Measurements from ENCODE around the gene MRPS25. TPM values are rescaled to one million over a fixed set of nuclear protein-coding genes. Genes with fewer than 3 reads are reported as not detected.

MRPS25 gene
- total RNA-seq, 2 experiments from 2014 or later, result 59.3 to 61.1 TPM

DNA sequence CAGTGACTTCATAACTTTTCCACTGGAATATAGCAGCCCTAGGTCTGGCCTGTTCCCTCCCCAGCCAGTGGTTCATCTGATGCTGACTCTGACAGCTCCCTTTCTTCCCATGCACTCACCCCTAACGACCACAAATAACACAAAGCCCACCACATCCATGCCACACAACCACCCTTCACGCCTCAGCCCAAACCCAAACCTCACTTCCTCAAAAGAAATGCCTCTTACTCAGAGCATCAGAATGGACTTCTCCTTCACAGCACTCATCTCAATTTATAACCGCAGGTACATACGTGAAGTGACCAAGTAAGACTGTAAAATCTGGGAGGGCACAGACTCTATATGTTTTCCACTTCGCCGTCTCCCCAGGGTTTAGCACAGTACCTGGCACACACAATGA, 32.8 kb upstream of the MRPS25 start:
- POLR2A ChIA-PET, result interaction anchor here (0.5 to 2.6 kb wide), 5 partner anchors 10 to 126 kb away, joined by 3 to 14 read pairs (median 4); partner anchors contain the start of gene MRPS25
- Mint-ChIP-seq H3K36me3 (peaks cover 28% of the 10 kb centered on the region), H3K27ac (peak overlapping the region; percentile 94), H3K27me3 (peaks cover 8% of the 10 kb centered on the region), H3K4me1 (peaks cover 32% of the 10 kb centered on the region), H3K4me3 (peak overlapping the region; percentile 92), H3K9me3 (no peaks in the 10 kb centered on the region)
- ATAC-seq (ENCODE audit: low read depth) (no peak), DNase-seq (peak; percentile 62)

DNA sequence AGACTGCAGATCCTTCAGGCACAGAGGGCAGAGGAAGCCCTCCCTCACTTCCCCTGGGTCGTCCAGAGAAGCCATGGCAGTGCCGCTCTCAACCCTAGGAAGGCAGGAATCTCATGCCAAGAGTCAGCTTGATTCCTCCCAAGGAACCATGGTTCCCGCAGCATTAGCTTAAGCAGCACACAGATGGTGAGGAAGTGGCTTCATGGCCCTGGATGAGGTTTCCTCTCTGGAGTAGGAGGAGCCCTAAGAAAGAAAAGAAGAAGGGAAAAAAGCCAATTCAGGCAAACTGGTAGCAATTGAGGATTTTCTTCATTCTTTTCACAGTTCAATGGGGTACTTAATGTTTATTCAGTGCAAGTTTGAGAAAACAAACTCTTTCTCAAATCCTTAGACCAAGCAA, 30.9 kb upstream of the MRPS25 start:
- H3K27ac Mint-ChIP-seq, result no peak overlapping the region
- ATAC-seq (ENCODE audit: low read depth) (no peak), DNase-seq (no peak)
- H3K9me3 Mint-ChIP-seq, result no peaks in the 10 kb centered on the region
- H3K4me1 Mint-ChIP-seq, result peaks cover 26% of the 10 kb centered on the region
- POLR2A ChIA-PET, result no interaction called here
- no peaks in the 10 kb centered on the region for H3K27me3 Mint-ChIP-seq
- H3K36me3 Mint-ChIP-seq, result peaks cover 31% of the 10 kb centered on the region
- no peak overlapping the region for H3K4me3 Mint-ChIP-seq

DNA sequence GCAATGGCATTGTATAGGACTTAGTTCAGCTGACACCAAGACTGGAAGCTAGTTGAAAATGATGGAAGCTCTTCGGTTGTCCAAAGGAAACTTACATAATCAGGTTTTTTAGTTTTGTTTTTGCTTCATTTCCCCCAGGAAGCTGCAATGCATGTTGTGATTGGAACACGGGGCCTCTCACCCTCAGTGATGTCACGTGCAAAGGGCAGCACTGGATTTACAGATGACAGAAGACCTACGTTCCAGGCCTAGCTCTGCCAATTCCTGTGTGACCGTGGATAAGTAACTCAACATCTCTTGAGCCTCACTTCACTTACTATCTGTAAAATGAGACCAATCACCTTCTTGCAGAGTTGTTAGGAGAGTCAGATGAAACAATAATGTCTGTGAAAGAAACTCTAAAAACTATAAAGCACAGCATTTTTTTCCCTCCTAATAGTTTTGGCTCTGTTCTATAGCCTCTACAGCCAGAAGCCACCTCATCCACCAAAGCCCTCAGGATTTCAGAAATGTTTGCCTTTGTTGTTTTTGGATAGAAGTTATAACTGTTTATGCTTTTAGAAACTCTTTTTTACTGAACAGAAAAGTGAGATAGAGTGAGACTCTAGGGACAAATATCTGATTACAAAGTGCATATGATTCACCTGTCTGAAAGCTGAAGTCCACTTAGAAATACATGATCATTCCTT, 29.2 kb upstream of the MRPS25 start:
- Mint-ChIP-seq H3K27me3 (no peaks in the 10 kb centered on the region), H3K9me3 (no peaks in the 10 kb centered on the region), H3K27ac (no peak overlapping the region), H3K36me3 (peaks cover 37% of the 10 kb centered on the region), H3K4me3 (no peak overlapping the region), H3K4me1 (peaks cover 19% of the 10 kb centered on the region)
- ATAC-seq (ENCODE audit: low read depth), result no peak
- POLR2A ChIA-PET, result interaction anchor here (0.6 kb wide), 1 partner anchor 1193 kb away, joined by 3 read pairs; no protein-coding TSS in a partner anchor
- DNase-seq, result no peak

DNA sequence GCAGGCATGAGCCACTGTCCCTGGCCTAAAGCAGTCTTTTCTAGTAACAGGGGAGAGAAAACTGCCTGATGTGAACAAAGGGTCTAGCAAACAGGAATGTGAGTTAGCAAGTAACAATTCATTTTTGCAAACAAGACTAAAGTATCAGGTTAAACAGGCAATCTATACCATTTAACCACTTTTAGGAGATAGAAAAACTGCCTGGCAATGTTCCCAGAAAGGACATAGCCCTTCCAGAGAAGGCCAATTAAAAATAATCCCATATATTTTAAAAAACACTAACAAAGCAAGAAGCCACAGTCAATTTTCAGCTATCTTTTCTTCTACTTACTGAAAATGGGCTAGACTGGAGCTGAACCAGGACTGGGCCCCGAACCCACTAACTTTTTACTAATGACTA, 27.6 kb upstream of the MRPS25 start:
- peaks cover 33% of the 10 kb centered on the region for H3K36me3 Mint-ChIP-seq
- ATAC-seq (ENCODE audit: low read depth) (no peak), DNase-seq (no peak)
- H3K27me3 Mint-ChIP-seq, result no peaks in the 10 kb centered on the region
- POLR2A ChIA-PET, result no interaction called here
- H3K4me3 Mint-ChIP-seq, result no peak overlapping the region
- no peak overlapping the region for H3K27ac Mint-ChIP-seq
- H3K4me1 Mint-ChIP-seq, result peaks cover 10% of the 10 kb centered on the region
- no peaks in the 10 kb centered on the region for H3K9me3 Mint-ChIP-seq

DNA sequence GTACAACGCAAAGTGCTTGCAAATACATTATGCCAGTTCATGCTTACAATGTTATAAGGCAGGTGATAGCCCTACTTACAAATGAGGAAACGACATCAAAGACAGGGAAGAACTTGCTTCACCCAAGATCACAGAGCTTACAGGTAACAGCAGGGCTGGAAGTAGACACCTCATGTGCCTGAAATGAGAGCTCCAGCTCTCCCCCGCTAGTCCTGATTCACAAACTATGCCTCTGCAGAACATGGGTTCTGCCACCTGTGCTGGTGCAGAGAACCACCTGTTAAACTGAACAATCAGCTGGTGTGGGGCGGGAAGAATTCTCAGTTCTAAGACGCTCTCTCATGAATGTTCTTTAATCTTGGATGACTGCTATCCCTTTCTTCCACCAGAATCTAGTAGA, 26.5 kb upstream of the MRPS25 start:
- no peaks in the 10 kb centered on the region for H3K9me3 Mint-ChIP-seq
- no peak for DNase-seq
- ATAC-seq (ENCODE audit: low read depth), result no peak
- peaks cover 31% of the 10 kb centered on the region for H3K36me3 Mint-ChIP-seq
- H3K27me3 Mint-ChIP-seq, result no peaks in the 10 kb centered on the region
- no peak overlapping the region for H3K4me3 Mint-ChIP-seq
- H3K27ac Mint-ChIP-seq, result no peak overlapping the region
- POLR2A ChIA-PET, result interaction anchor here (0.6 kb wide), 1 partner anchor 147 kb away, joined by 3 read pairs; no protein-coding TSS in a partner anchor
- peaks cover 8% of the 10 kb centered on the region for H3K4me1 Mint-ChIP-seq

DNA sequence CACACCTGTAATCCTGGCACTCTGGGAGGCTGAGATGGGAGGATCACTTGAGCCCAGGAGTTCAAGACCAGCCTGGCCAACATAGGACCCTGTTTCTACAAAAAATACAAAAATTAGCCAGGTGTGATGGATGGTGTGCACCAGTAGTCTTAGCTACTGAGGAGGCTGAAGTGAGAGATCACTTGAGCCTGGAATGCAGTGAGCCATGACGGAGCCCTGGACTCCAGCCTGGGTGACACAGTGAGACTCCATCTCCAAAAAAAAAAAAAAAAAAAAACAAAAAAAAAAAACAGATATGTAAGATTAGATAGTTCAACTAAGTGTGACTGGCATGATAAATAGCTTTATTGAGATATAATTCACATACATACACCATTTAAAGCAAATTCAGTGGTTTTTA, 24.1 kb upstream of the MRPS25 start:
- Mint-ChIP-seq H3K4me3 (no peak overlapping the region), H3K27me3 (no peaks in the 10 kb centered on the region), H3K36me3 (peaks cover 19% of the 10 kb centered on the region), H3K9me3 (no peaks in the 10 kb centered on the region), H3K4me1 (peaks cover 2% of the 10 kb centered on the region), H3K27ac (no peak overlapping the region)
- DNase-seq (no peak), ATAC-seq (ENCODE audit: low read depth) (no peak)
- POLR2A ChIA-PET, result no interaction called here

DNA sequence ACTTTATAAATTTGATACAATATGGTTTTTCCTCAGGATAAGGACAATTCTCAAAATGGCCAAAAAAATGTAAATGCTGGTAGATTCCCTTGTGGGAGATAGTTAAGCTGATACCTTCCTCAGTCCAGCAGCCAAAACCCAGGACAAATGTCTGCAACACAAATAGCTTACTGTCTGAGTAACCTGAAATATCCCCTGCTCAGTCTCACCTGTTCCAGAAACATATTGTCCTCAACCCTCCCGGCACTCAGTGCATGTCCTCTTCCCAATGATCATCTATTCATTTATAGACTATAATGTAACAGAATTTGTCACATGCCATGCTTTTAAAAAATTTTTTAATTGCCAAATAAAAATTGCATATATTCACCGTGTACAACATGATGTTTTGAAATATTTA, 21.6 kb upstream of the MRPS25 start:
- no peak overlapping the region for H3K27ac Mint-ChIP-seq
- ATAC-seq (ENCODE audit: low read depth) (no peak), DNase-seq (no peak)
- peaks cover 32% of the 10 kb centered on the region for H3K36me3 Mint-ChIP-seq
- POLR2A ChIA-PET, result no interaction called here
- H3K9me3 Mint-ChIP-seq, result no peaks in the 10 kb centered on the region
- peaks cover 7% of the 10 kb centered on the region for H3K4me1 Mint-ChIP-seq
- H3K4me3 Mint-ChIP-seq, result no peak overlapping the region
- no peaks in the 10 kb centered on the region for H3K27me3 Mint-ChIP-seq

DNA sequence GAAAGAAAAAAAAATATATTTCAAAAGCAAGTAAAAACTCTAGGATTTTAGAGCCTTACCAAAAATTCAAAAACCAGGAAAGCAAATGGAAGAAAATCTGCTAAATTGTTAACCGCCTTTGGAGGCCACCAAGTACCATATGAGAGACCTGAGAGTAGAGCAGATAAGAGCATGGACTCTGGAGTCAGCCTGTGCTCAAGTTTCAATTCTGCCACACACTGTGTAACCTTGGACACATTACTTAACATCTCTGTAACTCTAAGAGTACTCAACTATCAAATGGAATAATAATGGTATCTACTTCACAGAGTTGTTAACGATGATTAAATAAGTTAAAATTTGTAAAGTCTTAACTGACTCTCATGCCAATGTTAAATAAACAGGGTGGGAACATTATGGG, 21.1 kb upstream of the MRPS25 start:
- ATAC-seq (ENCODE audit: low read depth), result no peak
- H3K36me3 Mint-ChIP-seq, result peaks cover 33% of the 10 kb centered on the region

DNA sequence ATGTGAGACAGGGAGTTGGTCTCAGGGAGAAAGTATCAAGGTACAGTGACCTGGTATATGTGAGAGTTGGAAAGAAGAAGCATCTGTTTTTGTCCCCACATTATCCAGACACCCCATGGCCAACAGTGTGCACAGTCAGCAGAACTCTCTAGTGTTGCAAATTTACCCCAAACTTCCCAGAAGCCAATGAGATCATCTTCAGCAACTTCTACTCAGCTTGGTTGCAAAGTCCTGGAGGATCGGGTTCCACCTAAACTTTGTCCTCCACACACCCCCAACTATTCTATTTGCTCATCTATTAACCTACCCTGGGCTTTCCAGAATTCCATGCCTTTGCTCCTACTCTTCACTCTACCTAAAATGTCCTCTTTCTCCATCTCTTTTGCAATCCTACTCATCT, 18.1 kb upstream of the MRPS25 start:
- Mint-ChIP-seq H3K27ac (no peak overlapping the region), H3K36me3 (peaks cover 46% of the 10 kb centered on the region), H3K9me3 (no peaks in the 10 kb centered on the region), H3K27me3 (no peaks in the 10 kb centered on the region), H3K4me3 (no peak overlapping the region), H3K4me1 (peaks cover 9% of the 10 kb centered on the region)
- DNase-seq (no peak), ATAC-seq (ENCODE audit: low read depth) (no peak)
- POLR2A ChIA-PET, result no interaction called here

More for the DNA sequence above, 21.1 kb upstream of the MRPS25 start:
- DNase-seq, result no peak
- peaks cover 9% of the 10 kb centered on the region for H3K4me1 Mint-ChIP-seq
- H3K27ac Mint-ChIP-seq, result no peak overlapping the region
- H3K9me3 Mint-ChIP-seq, result no peaks in the 10 kb centered on the region
- no peak overlapping the region for H3K4me3 Mint-ChIP-seq
- no peaks in the 10 kb centered on the region for H3K27me3 Mint-ChIP-seq
- POLR2A ChIA-PET, result no interaction called here

DNA sequence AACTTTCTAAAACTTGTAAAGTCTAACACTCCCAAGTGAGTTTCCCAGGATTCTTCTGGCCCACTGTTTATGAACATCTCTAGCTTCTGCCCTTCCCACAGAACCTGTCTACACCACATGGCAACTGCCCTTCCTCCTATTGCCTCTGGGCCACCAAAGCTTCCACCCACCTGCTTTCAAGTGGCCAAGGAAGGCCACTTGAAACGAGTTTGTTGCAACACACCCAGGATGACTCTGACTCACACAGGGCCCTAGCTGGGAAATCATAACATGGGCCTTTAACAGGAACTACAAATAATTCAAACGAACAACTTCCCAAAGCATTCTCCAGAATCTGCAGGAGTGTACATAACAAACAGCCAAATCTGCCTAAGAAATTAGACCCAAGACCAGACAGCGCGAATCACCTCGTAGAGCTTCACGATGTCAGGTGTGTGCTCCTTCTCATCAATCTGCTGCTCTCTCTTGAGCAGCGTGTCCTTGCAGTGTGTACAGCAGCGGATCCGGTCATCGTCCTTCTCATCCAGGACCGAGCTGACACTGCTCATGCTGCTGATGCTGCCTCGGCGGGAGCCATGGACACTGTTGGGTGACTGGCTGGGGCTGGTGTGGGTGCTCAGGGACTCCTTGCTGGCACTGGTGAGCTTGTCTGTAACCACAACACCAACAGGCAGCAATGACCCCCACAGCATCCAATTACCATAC, 17.0 kb upstream of the MRPS25 start:
- Mint-ChIP-seq H3K36me3 (peaks cover 51% of the 10 kb centered on the region), H3K4me3 (no peak overlapping the region), H3K9me3 (no peaks in the 10 kb centered on the region), H3K4me1 (peaks cover 9% of the 10 kb centered on the region), H3K27me3 (no peaks in the 10 kb centered on the region), H3K27ac (no peak overlapping the region)
- POLR2A ChIA-PET, result no interaction called here
- DNase-seq, result no peak
- ATAC-seq (ENCODE audit: low read depth), result no peak

DNA sequence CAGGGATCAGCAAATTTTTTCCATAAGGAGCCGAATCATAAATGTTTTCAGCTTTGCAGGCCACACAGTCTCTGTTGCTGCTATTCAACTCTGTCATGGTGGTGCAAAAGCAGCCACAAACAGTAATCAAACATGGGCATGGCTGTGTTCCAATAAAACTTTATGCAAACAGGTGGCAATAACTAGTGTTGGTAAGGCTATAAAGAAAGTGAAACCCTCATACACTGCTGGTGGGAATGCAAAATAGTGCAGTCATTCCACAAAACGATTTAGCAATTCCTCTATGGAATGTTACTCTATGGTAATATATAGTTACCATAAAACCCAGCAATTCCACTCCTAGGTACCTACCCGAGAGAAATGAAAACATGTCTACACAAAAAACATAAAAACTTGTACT, 14.0 kb upstream of the MRPS25 start:
- Mint-ChIP-seq H3K27me3 (no peaks in the 10 kb centered on the region), H3K36me3 (peaks cover 52% of the 10 kb centered on the region), H3K4me1 (peaks cover 9% of the 10 kb centered on the region), H3K9me3 (no peaks in the 10 kb centered on the region), H3K4me3 (no peak overlapping the region), H3K27ac (no peak overlapping the region)
- DNase-seq (no peak), ATAC-seq (ENCODE audit: low read depth) (no peak)
- POLR2A ChIA-PET, result no interaction called here

DNA sequence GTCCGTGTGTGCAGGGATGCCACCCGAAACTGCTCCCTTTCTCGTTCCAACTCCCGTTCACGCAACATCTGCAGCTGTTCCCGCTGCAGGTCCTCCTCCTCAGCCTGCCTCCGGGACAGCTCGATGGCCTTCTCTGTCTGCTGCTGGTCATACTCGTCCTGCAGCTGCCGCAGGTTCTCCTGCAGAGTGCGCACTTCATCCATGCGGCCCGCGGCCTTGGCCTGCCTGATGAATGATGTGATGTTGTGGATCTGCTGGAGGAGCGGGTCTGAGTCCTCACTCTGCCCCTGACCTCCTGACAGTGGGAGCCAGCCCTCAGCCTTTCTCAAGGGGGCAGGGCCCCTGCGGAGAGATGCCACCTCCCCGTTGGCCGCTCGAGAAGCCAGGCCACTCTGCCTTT, 9.4 kb upstream of the MRPS25 start:
- H3K4me3 Mint-ChIP-seq, result no peak overlapping the region
- H3K9me3 Mint-ChIP-seq, result no peaks in the 10 kb centered on the region
- peaks cover 7% of the 10 kb centered on the region for H3K4me1 Mint-ChIP-seq
- H3K27ac Mint-ChIP-seq, result no peak overlapping the region
- DNase-seq (no peak), ATAC-seq (ENCODE audit: low read depth) (no peak)
- no peaks in the 10 kb centered on the region for H3K27me3 Mint-ChIP-seq
- peaks cover 26% of the 10 kb centered on the region for H3K36me3 Mint-ChIP-seq
- POLR2A ChIA-PET, result no interaction called here

DNA sequence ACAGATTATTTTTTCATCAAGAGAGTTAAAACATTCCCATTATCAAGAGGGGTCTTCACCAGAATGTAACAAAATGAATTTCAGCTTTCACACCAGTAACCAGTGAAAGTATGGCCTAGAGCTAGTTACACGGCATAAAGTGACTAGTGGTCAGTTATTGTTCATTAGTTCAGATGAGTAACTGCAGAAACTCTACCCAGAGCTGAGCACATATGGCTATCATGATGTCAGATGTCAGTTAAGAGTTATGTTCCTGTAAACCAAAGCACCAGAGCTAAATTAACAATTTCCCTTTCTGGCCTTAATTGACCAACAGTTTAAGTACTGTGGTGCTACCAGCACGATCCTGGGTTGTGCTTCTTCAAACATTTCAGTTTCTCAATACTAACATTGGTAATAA, 6.6 kb upstream of the MRPS25 start:
- DNase-seq (no peak), ATAC-seq (ENCODE audit: low read depth) (no peak)
- peaks cover 2% of the 10 kb centered on the region for H3K27me3 Mint-ChIP-seq
- peaks cover 15% of the 10 kb centered on the region for H3K36me3 Mint-ChIP-seq
- no peak overlapping the region for H3K4me3 Mint-ChIP-seq
- no peaks in the 10 kb centered on the region for H3K9me3 Mint-ChIP-seq
- POLR2A ChIA-PET, result interaction anchor here (0.6 kb wide), 1 partner anchor 8 kb away, joined by 5 read pairs; no protein-coding TSS in a partner anchor
- peaks cover 7% of the 10 kb centered on the region for H3K4me1 Mint-ChIP-seq
- no peak overlapping the region for H3K27ac Mint-ChIP-seq

DNA sequence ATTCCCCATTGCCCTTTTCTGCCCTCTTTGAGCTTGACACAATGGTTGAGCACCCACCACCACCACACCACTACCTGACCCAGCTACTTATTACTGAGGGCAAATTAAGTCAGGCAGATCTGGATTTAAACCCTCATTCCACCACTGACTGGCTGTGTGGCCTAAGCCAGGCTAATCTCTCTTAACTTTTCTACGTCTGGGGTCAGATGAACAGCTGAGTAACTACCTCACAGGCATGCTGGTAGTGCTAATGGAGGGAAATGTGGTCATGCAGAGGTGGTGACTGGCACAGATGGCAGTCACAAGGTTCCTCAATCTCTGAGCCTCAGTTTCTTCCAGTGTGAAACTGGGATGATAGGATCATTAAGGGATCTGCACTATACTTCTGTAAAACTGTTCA, 4.3 kb upstream of the MRPS25 start:
- peaks cover 9% of the 10 kb centered on the region for H3K36me3 Mint-ChIP-seq
- peaks cover 2% of the 10 kb centered on the region for H3K27me3 Mint-ChIP-seq
- POLR2A ChIA-PET, result no interaction called here
- no peak overlapping the region for H3K27ac Mint-ChIP-seq
- H3K4me1 Mint-ChIP-seq, result peaks cover 11% of the 10 kb centered on the region
- ATAC-seq (ENCODE audit: low read depth) (no peak), DNase-seq (no peak)
- no peak overlapping the region for H3K4me3 Mint-ChIP-seq
- H3K9me3 Mint-ChIP-seq, result no peaks in the 10 kb centered on the region

Data from activated naive CD8-positive, alpha-beta T cell treated with anti-CD3 and anti-CD28 coated beads, Interleukin-2, amount 10 ng/mL, durations not matched to agents 7 days and 5 days (primary cell).